GM12891 (cell line): Measurements from ENCODE around the gene ERFL. TPM values are rescaled to one million over a fixed set of nuclear protein-coding genes. Genes with fewer than 3 reads are reported as not detected.

ENCODE experiments used
- DNase-seq: peaks from one replicate; pipeline ENCODE4 v3.0.0; 2011; ENCODE audit warnings: low spot score; ENCODE audit not compliant: insufficient read length
- FAIRE-seq: peaks from 2 replicates; lab custom pipeline; 2011; peaks lifted over from hg19 to GRCh38; lab: Jason Lieb, UNC
- PAX5 ChIP-seq: IDR thresholded peaks from 2 replicates; pipeline ENCODE4 v1.6.1; 2011; ENCODE audit warnings: low read length, moderate library complexity, mild to moderate bottlenecking; ENCODE audit not compliant: insufficient read depth, severe bottlenecking
- POLR2A ChIP-seq: IDR thresholded peaks from 2 replicates; pipeline ENCODE4 v1.6.1; 2011; ENCODE audit warnings: low read depth, low read length, control low read depth
- POLR2AphosphoS5 ChIP-seq: IDR thresholded peaks from 2 replicates; pipeline ENCODE4 v1.6.1; 2011; ENCODE audit warnings: low read depth, low read length, control low read depth
- POU2F2 ChIP-seq: IDR thresholded peaks from 2 replicates; pipeline ENCODE4 v1.6.1; 2011; ENCODE audit warnings: low read depth, mild to moderate bottlenecking, control low read depth, low read length, moderate library complexity
- SPI1 ChIP-seq: IDR thresholded peaks from 2 replicates; pipeline ENCODE4 v1.6.1; 2011; ENCODE audit warnings: low read depth, low read length, control low read depth
- TAF1 ChIP-seq: IDR thresholded peaks from 2 replicates; pipeline ENCODE4 v1.6.1; 2011; ENCODE audit warnings: low read depth, low read length, control low read depth
- polyA plus RNA-seq: library from polyadenylated mRNA; unstranded; fragments of >200 nt; gene quantifications from one replicate; pipeline ENCODE4 v1.2.1, GENCODE V29; 2012; ENCODE audit warnings: low read depth, missing spikeins, inconsistent platforms; ENCODE audit not compliant: missing spikeins

Gene ERFL
- 0.76 TPM for polyA plus RNA-seq

GRCh38 chr19:41928221-41928683 is at the start of gene ERFL:
TSS of gene ERFL (minus strand) at chr19:41928449. CDS start at chr19:41912919, 15,530 bp downstream.
- DNase-seq (no peak), FAIRE-seq (peak; percentile 71)
- TF ChIP-seq PAX5 (no peak), TAF1 (no peak), POLR2AphosphoS5 (no peak)

GRCh38 chr19:41977916-41978315 is 49.7 kb upstream of the ERFL start:
- FAIRE-seq (no peak), DNase-seq (no peak)
- TF ChIP-seq TAF1, result no peak

DNA sequence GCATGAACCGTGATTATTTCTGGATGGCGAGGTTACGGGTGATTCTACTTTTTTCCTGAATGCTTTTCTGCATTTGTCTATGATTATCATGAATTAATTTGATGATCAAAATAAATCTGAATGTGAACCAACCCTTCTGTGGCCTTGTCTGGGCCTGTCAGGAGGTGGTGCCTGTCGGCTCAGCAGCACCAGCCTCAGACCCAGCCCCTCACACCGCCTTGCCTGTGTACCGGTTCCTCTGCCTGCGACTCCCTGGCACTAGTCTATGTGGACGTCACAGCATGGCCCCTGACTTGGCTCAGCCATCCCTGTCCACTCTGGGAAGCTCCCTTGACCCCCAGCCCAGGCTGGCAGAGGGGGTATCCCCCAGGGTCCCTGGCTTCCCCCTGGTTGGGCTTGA is 46.4 kb upstream of the ERFL start:
- DNase-seq (no peak), FAIRE-seq (no peak)
- no peak for TF ChIP-seq POLR2AphosphoS5
- TF ChIP-seq TAF1, result no peak
- TF ChIP-seq SPI1, result no peak
- TF ChIP-seq POLR2A, result no peak
- TF ChIP-seq PAX5, result no peak
- TF ChIP-seq POU2F2, result no peak

DNA sequence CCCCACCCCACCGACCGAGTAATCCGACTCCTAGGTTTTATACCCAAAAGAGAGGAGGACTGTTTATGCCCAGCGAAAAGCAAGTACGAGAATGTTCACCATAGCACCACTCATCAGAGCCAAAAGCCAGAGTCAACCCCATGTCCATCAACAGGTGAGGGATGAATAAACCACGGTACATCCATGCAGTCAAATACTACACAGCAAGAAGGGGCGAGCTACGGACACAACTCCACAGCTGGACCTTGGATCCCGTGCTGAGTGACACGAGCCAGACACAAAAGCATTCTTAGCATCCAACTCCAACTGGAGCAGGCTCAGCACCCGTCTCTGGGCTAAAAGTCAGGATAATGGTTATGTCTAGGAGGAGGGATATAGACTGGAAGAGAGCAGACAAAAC is 43.1 kb upstream of the ERFL start:
- FAIRE-seq (no peak), DNase-seq (no peak)
- TF ChIP-seq SPI1 (no peak), POLR2AphosphoS5 (no peak), POLR2A (no peak), POU2F2 (no peak), PAX5 (no peak), TAF1 (no peak)

DNA sequence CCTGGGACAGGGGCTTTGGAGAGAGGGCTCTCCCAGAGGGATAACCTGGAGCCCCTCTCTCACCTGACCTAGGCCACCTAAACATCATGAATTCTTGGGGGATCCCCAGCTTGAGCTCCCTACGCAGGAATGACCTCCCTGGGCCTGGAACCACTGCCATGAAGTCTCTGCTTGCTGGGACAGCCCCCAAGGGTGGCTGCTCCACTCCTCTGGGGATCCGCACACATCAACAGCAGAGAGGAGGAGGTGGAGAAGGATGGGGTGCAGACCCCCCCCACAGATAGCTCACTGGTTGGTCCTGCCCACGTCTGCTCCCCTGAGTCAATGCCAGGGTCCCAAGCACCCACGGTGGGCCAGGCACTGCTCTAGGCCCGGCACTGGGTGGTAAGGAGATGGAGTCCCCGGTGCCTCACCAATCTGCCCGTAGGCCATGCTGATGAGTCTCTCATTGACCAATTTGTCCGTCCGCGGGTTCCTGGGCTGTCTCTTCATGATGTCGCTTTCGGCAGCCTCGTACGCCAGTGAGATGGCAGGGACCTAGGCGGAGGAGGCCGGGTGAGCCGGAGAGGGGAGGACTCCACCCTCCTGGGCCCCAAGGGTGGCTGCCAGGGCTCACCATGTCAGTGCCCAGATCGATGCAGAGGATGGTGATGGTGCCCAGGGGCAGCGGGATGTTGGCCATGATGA is 41.7 kb upstream of the ERFL start:
- DNase-seq (no peak), FAIRE-seq (no peak)
- TF ChIP-seq TAF1 (no peak), POU2F2 (no peak), POLR2AphosphoS5 (no peak)

- TF ChIP-seq SPI1 (no peak), POLR2A (no peak), PAX5 (no peak), POLR2AphosphoS5 (no peak), POU2F2 (no peak), TAF1 (no peak)
- DNase-seq (no peak), FAIRE-seq (no peak)
Observed at GRCh38 chr19:41968751-41969595, 40.7 kb upstream of the ERFL start.

- DNase-seq (no peak), FAIRE-seq (no peak)
- TF ChIP-seq PAX5 (no peak), POLR2AphosphoS5 (no peak), POLR2A (no peak), TAF1 (no peak), POU2F2 (no peak), SPI1 (no peak)
Observed at GRCh38 chr19:41967054-41967783, 39.0 kb upstream of the ERFL start.

DNA sequence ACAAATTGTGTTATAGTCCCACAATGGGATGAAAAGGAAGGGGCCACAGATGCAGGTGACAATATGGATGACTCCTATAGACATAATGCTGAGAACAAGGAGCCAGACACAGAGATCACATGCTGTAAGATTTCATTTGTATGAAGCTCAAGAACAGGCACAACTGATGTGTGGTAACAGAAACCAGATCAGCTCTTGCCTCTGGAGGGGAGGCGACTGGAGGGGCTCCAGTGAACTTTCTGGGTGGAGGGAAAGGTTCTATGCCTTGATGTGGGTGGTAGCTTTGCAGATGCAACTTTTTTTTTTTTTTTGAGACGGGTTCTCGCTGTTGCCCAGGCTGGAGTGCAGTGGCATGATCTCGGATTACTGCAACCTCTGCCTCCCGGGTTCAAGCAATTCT is 36.9 kb upstream of the ERFL start:
- DNase-seq (no peak), FAIRE-seq (no peak)
- TF ChIP-seq POLR2AphosphoS5 (no peak), SPI1 (no peak), POLR2A (no peak)

DNA sequence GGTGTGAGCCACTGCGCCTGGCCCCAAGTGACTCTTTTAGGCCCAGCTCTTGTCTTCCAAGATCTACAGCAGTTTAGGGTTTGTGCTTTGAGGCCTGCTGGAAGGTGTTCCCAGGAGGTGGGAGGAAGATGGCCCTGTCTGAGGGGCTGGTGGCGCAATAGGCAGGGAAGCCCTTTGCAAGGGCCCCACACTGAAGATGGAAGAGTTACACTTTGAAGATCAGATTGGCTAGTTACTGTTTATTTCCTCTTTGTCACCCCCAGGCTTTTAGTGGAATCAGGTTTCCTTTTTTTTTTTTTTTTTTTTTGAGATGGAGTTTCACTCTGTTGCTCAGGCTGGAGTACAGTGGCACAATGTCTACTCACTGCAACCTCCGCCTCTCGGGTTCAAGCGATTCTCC is 32.7 kb upstream of the ERFL start:
- no peak for FAIRE-seq
- no peak for DNase-seq
- no peak for TF ChIP-seq POLR2AphosphoS5
- TF ChIP-seq PAX5, result no peak
- TF ChIP-seq TAF1, result no peak
- no peak for TF ChIP-seq POU2F2
- no peak for TF ChIP-seq SPI1
- no peak for TF ChIP-seq POLR2A
